H1 (cell line): ENCODE measurements around the gene TRIM59. TPM values are rescaled to one million over a fixed set of nuclear protein-coding genes. Genes with fewer than 3 reads are reported as not detected.

Experiments used
- CTCF ChIA-PET: fragments of 300-600 bp; sonication (Branson Sonifier 250); formaldehyde crosslinking; loops from one replicate; lab custom pipeline; 2021; ENCODE audit not compliant: partially characterized antibody; lab: Charles Lee
- POLR2A ChIA-PET: fragments of 300-600 bp; sonication (Branson Sonifier 250); formaldehyde crosslinking; loops from one replicate; lab custom pipeline; 2021; ENCODE audit warnings: inconsistent platforms; ENCODE audit not compliant: partially characterized antibody; lab: Charles Lee
- DNase-seq, 2 experiments: peaks; one replicate each; pipeline versions ENCODE4 v3.0.0 to v3.0.0-alpha.2; 2010 to 2022; ENCODE audit warnings: low spot score in 2 of 2, low read depth in 1 of 2, mixed read lengths in 1 of 2
- FAIRE-seq: peaks from 2 replicates; lab custom pipeline; 2011; peaks lifted over from hg19 to GRCh38; lab: Jason Lieb, UNC
- H2AFZ ChIP-seq: 2 replicates; pipeline ENCODE4 v1.8.1; 2012; ENCODE audit warnings: low read length, inconsistent platforms
- H2AK5ac ChIP-seq: 2 replicates; pipeline ENCODE4 v1.6.1; 2013; ENCODE audit warnings: low read depth, low read length
- H2BK120ac ChIP-seq: replicated peaks from 2 replicates; pipeline ENCODE3; 2013; ENCODE audit warnings: low read depth, low read length, inconsistent platforms
- H2BK12ac ChIP-seq: 2 replicates; pipeline ENCODE4 v1.6.1; 2013; ENCODE audit warnings: low read depth, low read length
- H2BK15ac ChIP-seq: 2 replicates; pipeline ENCODE4 v1.6.1; 2013; ENCODE audit warnings: low read length
- H2BK20ac ChIP-seq: 2 replicates; pipeline ENCODE4 v1.6.1; 2013; ENCODE audit warnings: low read length
- H2BK5ac ChIP-seq: 2 replicates; pipeline ENCODE4 v1.6.1; 2013; ENCODE audit warnings: low read depth, low read length
- H3K14ac ChIP-seq: 2 replicates; pipeline ENCODE4 v1.6.1; 2013; ENCODE audit warnings: inconsistent platforms; ENCODE audit not compliant: insufficient read length
- H3K18ac ChIP-seq: 2 replicates; pipeline ENCODE4 v1.6.1; 2013; ENCODE audit warnings: low read length; ENCODE audit errors: extremely low read depth
- H3K23ac ChIP-seq: 2 replicates; pipeline ENCODE4 v1.6.1; 2013; ENCODE audit warnings: inconsistent platforms; ENCODE audit not compliant: insufficient read length
- H3K23me2 ChIP-seq: 2 replicates; pipeline ENCODE4 v1.6.1; 2013; ENCODE audit warnings: low read depth, low read length
- H3K27ac ChIP-seq: 2 replicates; pipeline ENCODE4 v1.6.1; 2011; ENCODE audit warnings: low read depth, low read length, inconsistent platforms
- H3K27me3 ChIP-seq, 4 experiments: replicated peaks in 1 of 4; 1 replicate in 1 of 4; 2 replicates in 3 of 4; pipeline versions ENCODE4 v1.6.1 to v1.8.1; 2011 to 2013; ENCODE audit warnings: low read length in 3 of 4, mild to moderate bottlenecking in 3 of 4, inconsistent platforms in 2 of 4, mixed read lengths in 2 of 4, moderate library complexity in 1 of 4; ENCODE audit not compliant: control insufficient read depth in 3 of 4, insufficient read depth in 3 of 4; ENCODE audit errors: extremely low read depth in 1 of 4
- H3K36me3 ChIP-seq, 4 experiments: 2 replicates each; pipeline versions ENCODE4 v1.6.1 to v1.8.1; 2011 to 2013; ENCODE audit warnings: mild to moderate bottlenecking in 4 of 4, low read length in 3 of 4, moderate library complexity in 2 of 4, control low read depth in 1 of 4, inconsistent platforms in 1 of 4; ENCODE audit not compliant: insufficient read depth in 4 of 4, control insufficient read depth in 2 of 4
- H3K4ac ChIP-seq: replicated peaks from 2 replicates; pipeline ENCODE3; 2013; ENCODE audit warnings: low read length, low read depth, mixed read lengths, inconsistent platforms; ENCODE audit not compliant: insufficient read length
- H3K4me1 ChIP-seq, 4 experiments: replicated peaks in 1 of 4; 1 replicate in 1 of 4; 2 replicates in 3 of 4; pipeline versions ENCODE4 v1.6.1 to v1.8.1; 2011 to 2013; ENCODE audit warnings: low read length in 3 of 4, inconsistent platforms in 2 of 4, mixed read lengths in 1 of 4; ENCODE audit not compliant: insufficient read depth in 4 of 4, control insufficient read depth in 3 of 4
- H3K4me2 ChIP-seq, 2 experiments: 2 replicates each; pipeline versions ENCODE4 v1.6.1 to v1.8.1; 2011 to 2013; ENCODE audit warnings: low read depth in 2 of 2, low read length in 2 of 2, control low read depth in 1 of 2, inconsistent platforms in 1 of 2, mild to moderate bottlenecking in 1 of 2; ENCODE audit not compliant: insufficient read depth in 1 of 2
- H3K4me3 ChIP-seq, 4 experiments: fragments of 200-600, 300-600 bp in 1 of 4; sonication (generic), shearing (Covaris generic), sonication (Bioruptor Twin) in 1 of 4; 2 replicates each; pipeline versions ENCODE4 v1.5.1 to v1.8.1; 2011 to 2016; ENCODE audit warnings: low read length in 4 of 4, low read depth in 3 of 4, control low read depth in 2 of 4, inconsistent platforms in 2 of 4, mild to moderate bottlenecking in 2 of 4, mixed read lengths in 1 of 4, moderate library complexity in 1 of 4; ENCODE audit not compliant: insufficient read depth in 2 of 4; ENCODE audit errors: extremely low read depth in 1 of 4
- H3K56ac ChIP-seq: replicated peaks from 2 replicates; pipeline ENCODE3; 2013; ENCODE audit warnings: low read depth, mild to moderate bottlenecking, mixed read lengths, low read length, inconsistent platforms; ENCODE audit not compliant: insufficient read length
- H3K79me1 ChIP-seq: 2 replicates; pipeline ENCODE4 v1.6.1; 2013; ENCODE audit warnings: low read depth, low read length, control low read depth
- H3K79me2 ChIP-seq, 2 experiments: 2 replicates each; pipeline versions ENCODE4 v1.6.1 to v1.8.1; 2012 to 2013; ENCODE audit warnings: low read length in 2 of 2, mild to moderate bottlenecking in 2 of 2, inconsistent platforms in 1 of 2; ENCODE audit not compliant: insufficient read depth in 2 of 2, control insufficient read depth in 1 of 2
- H3K9ac ChIP-seq, 4 experiments: replicated peaks in 1 of 4; 1 replicate in 1 of 4; 2 replicates in 3 of 4; pipeline versions ENCODE4 v1.6.1 to v1.8.1; 2011 to 2013; ENCODE audit warnings: low read depth in 3 of 4, low read length in 3 of 4, control low read depth in 2 of 4, mild to moderate bottlenecking in 2 of 4, moderate library complexity in 2 of 4, inconsistent platforms in 1 of 4; ENCODE audit errors: extremely low read depth in 1 of 4
- H3K9me3 ChIP-seq, 2 experiments: 2 replicates each; pipeline versions ENCODE4 v1.6.1 to v1.8.1; 2012 to 2013; ENCODE audit warnings: mild to moderate bottlenecking in 2 of 2, moderate library complexity in 2 of 2, control low read depth in 1 of 2, inconsistent platforms in 1 of 2, low read depth in 1 of 2, low read length in 1 of 2, mixed read lengths in 1 of 2; ENCODE audit not compliant: insufficient read depth in 2 of 2
- H4K20me1 ChIP-seq, 2 experiments: replicated peaks in 1 of 2; 2 replicates each; pipeline versions ENCODE3 to v1.8.1; 2011 to 2013; ENCODE audit warnings: inconsistent platforms in 2 of 2, low read length in 2 of 2, mild to moderate bottlenecking in 1 of 2; ENCODE audit not compliant: insufficient read depth in 2 of 2, control insufficient read depth in 1 of 2
- H4K5ac ChIP-seq: 2 replicates; pipeline ENCODE4 v1.6.1; 2013; ENCODE audit warnings: low read length, low read depth, mixed read lengths, inconsistent platforms; ENCODE audit not compliant: insufficient read length
- H4K8ac ChIP-seq: 2 replicates; pipeline ENCODE4 v1.8.0; 2013; ENCODE audit warnings: mild to moderate bottlenecking, moderate library complexity, low read length, inconsistent platforms; ENCODE audit not compliant: insufficient read depth; ENCODE audit errors: extremely low read depth
- H4K91ac ChIP-seq: replicated peaks from 2 replicates; pipeline ENCODE3; 2013; ENCODE audit warnings: low read length, mixed read lengths, inconsistent platforms; ENCODE audit not compliant: insufficient read length
- CBX8 ChIP-seq: fragments of 300-800, 300-1000 bp; sonication (generic); IDR thresholded peaks from 2 replicates; pipeline ENCODE4 v1.7.1; 2016; ENCODE audit warnings: low read depth, low read length, borderline replicate concordance
- CEBPB ChIP-seq: IDR thresholded peaks from 2 replicates; pipeline ENCODE4 v1.6.1; 2012; ENCODE audit warnings: low read depth, low read length
- GTF2F1 ChIP-seq: IDR thresholded peaks from 2 replicates; pipeline ENCODE4 v1.6.1; 2012; ENCODE audit warnings: low read depth, low read length, improper control_type of control experiment, borderline replicate concordance
- NANOG ChIP-seq: IDR thresholded peaks from 2 replicates; pipeline ENCODE4 v1.6.1; 2011; ENCODE audit warnings: low read length, low read depth, mild to moderate bottlenecking, inconsistent platforms; ENCODE audit not compliant: insufficient read depth, poor library complexity, severe bottlenecking
- RAD21 ChIP-seq, 2 experiments: IDR thresholded peaks in 1 of 2; conservative IDR thresholded peaks in 1 of 2; 2 replicates each; pipeline ENCODE4 v1.6.1; 2011; ENCODE audit warnings: low read depth in 2 of 2, low read length in 2 of 2, improper control_type of control experiment in 1 of 2, inconsistent platforms in 1 of 2, mild to moderate bottlenecking in 1 of 2, moderate library complexity in 1 of 2
- RXRA ChIP-seq: IDR thresholded peaks from 2 replicates; pipeline ENCODE4 v1.6.1; 2011; ENCODE audit warnings: low read depth, mild to moderate bottlenecking, low read length, moderate library complexity; ENCODE audit not compliant: insufficient read depth
- SAP30 ChIP-seq: fragments of 300-600 bp; sonication (generic); IDR thresholded peaks from 2 replicates; pipeline ENCODE4 v1.7.1; 2012; ENCODE audit warnings: low read length, moderate library complexity, mild to moderate bottlenecking, inconsistent platforms; ENCODE audit not compliant: insufficient read depth, insufficient replicate concordance
- SUZ12 ChIP-seq: fragments of 200-600 bp; sonication (generic); IDR thresholded peaks from 2 replicates; pipeline ENCODE4 v1.6.1; 2012; ENCODE audit warnings: mild to moderate bottlenecking, inconsistent platforms, low read length, moderate library complexity, mixed read lengths
- YY1 ChIP-seq: IDR thresholded peaks from 2 replicates; pipeline ENCODE4 v1.6.1; 2011; ENCODE audit warnings: low read depth, mild to moderate bottlenecking, low read length
- WGBS, 2 experiments: shearing (Covaris generic) in 1 of 2; methylation state at CpG; one replicate each; pipeline versions ENCODE4 v1.1.6 to v1.1.7; 2013 to 2015; ENCODE audit warnings: low lambda C conversion rate in 2 of 2, mixed read lengths in 2 of 2, inconsistent platforms in 1 of 2, low coverage in 1 of 2, missing lambda C conversion rate in 1 of 2; ENCODE audit not compliant: insufficient replicate concordance in 2 of 2, insufficient coverage in 1 of 2, insufficient read length in 1 of 2; ENCODE audit errors: extremely low coverage in 1 of 2, missing lambda C conversion rate in 1 of 2; 5-methylcytosine and 5-hydroxymethylcytosine counted together
- polyA plus RNA-seq, 7 experiments: library from polyadenylated mRNA; depleted of rRNA in 3 of 7; stranded (reverse) in 5 of 7; unstranded in 2 of 7; fragments of >200 nt in 5 of 7; fragments of 200-250 nt in 2 of 7; gene quantifications; 1 replicate in 5 of 7; 2 replicates in 1 of 7; 4 replicates in 1 of 7; pipeline versions ENCODE4 v1.2.1 to v1.2.3, GENCODE V29; 2011 to 2013; ENCODE audit warnings: missing spikeins in 2 of 7, mixed read lengths in 2 of 7
- total RNA-seq: library from RNA; stranded (reverse); fragmentation: NEBNext Ultra II Directional; extraction: Animal tissue kit (Norgen Biotek cat#: 25700); gene quantifications from 2 replicates; pipeline ENCODE4 v1.2.1, GENCODE V29; 2021

The TRIM59 gene
- total and polyA plus RNA-seq, 2 of the 8 experiments (the other 6 are each of a cell fraction or from before 2014, with no cell fraction given), result 11.6 to 53.4 TPM

GRCh38 chr3:160464971-160465370 is 15.4 kb upstream of the TRIM59 start:
- Histone ChIP-seq H3K4me1 (peaks cover 0 to 4% (median 0%) of the 10 kb centered on the region in 4 experiments; a peak in 1 of 7 replicates), H2BK20ac (no peak overlapping the region), H3K9me3 (peaks cover 7 to 11% of the 10 kb centered on the region in 2 experiments; a peak in 3 of 4 replicates), H2BK120ac (no peak overlapping the region), H3K18ac (no peak overlapping the region), H3K56ac (no peak overlapping the region), H4K91ac (no peak overlapping the region), H4K20me1 (no peaks in the 10 kb centered on the region), H3K4me2 (no peak overlapping the region), H4K8ac (no peak overlapping the region), H2AFZ (no peak overlapping the region), H3K36me3 (no peaks in the 10 kb centered on the region), H2BK5ac (no peak overlapping the region), H3K23me2 (no peaks in the 10 kb centered on the region), H3K14ac (no peak overlapping the region), H3K4me3 (no peak overlapping the region), H2AK5ac (no peak overlapping the region), H3K9ac (no peak overlapping the region), H2BK12ac (no peak overlapping the region), H3K79me2 (no peaks in the 10 kb centered on the region), H3K4ac (no peak overlapping the region), H3K79me1 (no peaks in the 10 kb centered on the region), H4K5ac (no peak overlapping the region), H3K27ac (no peak overlapping the region), H3K27me3 (no peaks in the 10 kb centered on the region; a peak in 1 of 7 replicates), H2BK15ac (no peak overlapping the region), H3K23ac (no peak overlapping the region)
- FAIRE-seq (no peak), DNase-seq (no peak)
- TF ChIP-seq SUZ12, result no peak
- no peak for TF ChIP-seq RAD21 (IDR thresholded peaks at IDR 0.05 in 1 of 2, conservative IDR thresholded peaks at IDR 0.05 in 1 of 2; ENCODE audit: low read depth in 2 of 2, low read length in 2 of 2)
- no peak for TF ChIP-seq CEBPB
- TF ChIP-seq GTF2F1, result no peak
- TF ChIP-seq NANOG, result no peak
- no peak for TF ChIP-seq YY1
- no peak for TF ChIP-seq CBX8
- no peak for TF ChIP-seq SAP30
- no peak for TF ChIP-seq RXRA
- CTCF ChIA-PET, result interaction anchor here (0.8 to 3.0 kb wide), 3 partner anchors 8 to 14 kb away, joined by 3 to 13 read pairs (median 4); partner anchors contain the start of gene TRIM59
- POLR2A ChIA-PET, result no interaction called here
- 85% methylated on average over 1 of the region's 1 CpG; no CpG with 5 or more reads in 1 of the 2 experiments for WGBS, 2 experiments
